MM.1S (cell line): Measurements from ENCODE around the gene PCNX3.

Source experiments
- CTCF ChIP-seq: fragments of 300-600 bp; sonication (generic); IDR thresholded peaks from 2 replicates; pipeline ENCODE4 v1.5.1; 2016; ENCODE audit warnings: antibody characterized with exemption, low read length, mixed read lengths
- EZH2 ChIP-seq: fragments of 300-600 bp; sonication (generic); optimal IDR thresholded peaks from 2 replicates; pipeline ENCODE3; 2017; ENCODE audit warnings: low read depth, mild to moderate bottlenecking, antibody characterized with exemption, low read length, mixed read lengths
- EZH2phosphoT487 ChIP-seq: fragments of 300-600 bp; sonication (generic); IDR thresholded peaks from 2 replicates; pipeline ENCODE4 v1.6.1; 2018; ENCODE audit warnings: antibody characterized with exemption, low read length

- TF ChIP-seq EZH2 (no peak), CTCF (no peak), EZH2phosphoT487 (no peak)
Measured at GRCh38 chr11:65578134-65578533, 37.4 kb upstream of the PCNX3 start.
